AG10803 (cell line): Measurements from ENCODE around the gene PSME4.
A peak's percentile ranks its signal among the peaks of the same experiment; 100 is the strongest.

Experiments used
- DNase-seq: peaks from one replicate; pipeline ENCODE4 v3.0.0; 2010; ENCODE audit warnings: low read depth
- H3K4me3 ChIP-seq: 2 replicates; pipeline ENCODE4 v1.5.1; 2011; ENCODE audit warnings: mild to moderate bottlenecking, low read length, control low read depth
- CTCF ChIP-seq: conservative IDR thresholded peaks from 2 replicates; pipeline ENCODE4 v1.5.1; 2011; ENCODE audit warnings: mild to moderate bottlenecking, low read length, control low read depth, inconsistent platforms

The PSME4 gene

GRCh38 chr2:54008439-54008838, 37.6 kb upstream of the PSME4 start:
- no peak overlapping the region for H3K4me3 ChIP-seq
- TF ChIP-seq CTCF, result no peak
- no peak for DNase-seq

GRCh38 chr2:54000524-54000923, 29.7 kb upstream of the PSME4 start:
- DNase-seq, result peak; percentile 9
- TF ChIP-seq CTCF, result no peak
- H3K4me3 ChIP-seq, result no peak overlapping the region

- DNase-seq, result no peak
- TF ChIP-seq CTCF, result no peak
- H3K4me3 ChIP-seq, result no peak overlapping the region
Observed at GRCh38 chr2:54000122-54000521, 29.3 kb upstream of the PSME4 start.

GRCh38 chr2:53998834-53999233, 28.0 kb upstream of the PSME4 start:
- no peak for DNase-seq
- H3K4me3 ChIP-seq, result no peak overlapping the region

GRCh38 chr2:53994818-53995808, 24.3 kb upstream of the PSME4 start:
- no peak overlapping the region for H3K4me3 ChIP-seq
- TF ChIP-seq CTCF, result no peak
- no peak for DNase-seq

More at GRCh38 chr2:53998834-53999233, 28.0 kb upstream of the PSME4 start:
- no peak for TF ChIP-seq CTCF

GRCh38 chr2:53991948-53992347, 21.2 kb upstream of the PSME4 start:
- no peak for DNase-seq
- TF ChIP-seq CTCF, result no peak
- no peak overlapping the region for H3K4me3 ChIP-seq
